Neural crest cell (in vitro differentiated cells): ENCODE measurements around the gene SLC6A13. TPM values are rescaled to one million over a fixed set of nuclear protein-coding genes. Genes with fewer than 3 reads are reported as not detected.
"Not testable (repeated sequence)": the region's sequence is repeated elsewhere in the genome, so short reads cannot be mapped to it uniquely, and the experiment has no call there.

Source experiments
- DNase-seq: peaks from one replicate; pipeline ENCODE4 v3.0.0; 2021; ENCODE audit warnings: low read depth, mixed read lengths, low spot score
- H3K27ac Mint-ChIP-seq: one replicate; pipeline ENCODE4 v1.8.0; 2021; ENCODE audit warnings: mild to moderate bottlenecking, mixed read lengths; ENCODE audit not compliant: unreplicated experiment
- H3K27me3 Mint-ChIP-seq: 2 replicates; pipeline ENCODE4 v1.8.0; 2021; ENCODE audit warnings: low read depth, mild to moderate bottlenecking, mixed read lengths
- H3K36me3 Mint-ChIP-seq: 2 replicates; pipeline ENCODE4 v1.8.0; 2021; ENCODE audit warnings: low read depth, mild to moderate bottlenecking, mixed read lengths
- H3K4me1 Mint-ChIP-seq: 2 replicates; pipeline ENCODE4 v1.8.0; 2021; ENCODE audit warnings: mixed read lengths
- H3K4me3 Mint-ChIP-seq: one replicate; pipeline ENCODE4 v1.8.0; 2021; ENCODE audit warnings: mild to moderate bottlenecking, mixed read lengths
- H3K9me3 Mint-ChIP-seq: 2 replicates; pipeline ENCODE4 v1.8.0; 2021; ENCODE audit warnings: mixed read lengths
- total RNA-seq: library from RNA; stranded (reverse); gene quantifications from 2 replicates; pipeline ENCODE4 v1.2.1, GENCODE V29; 2021
- TF ChIP-seq, protein P1 (sequence below): fragments of 200-600 bp; sonication (generic); conservative IDR thresholded peaks from 2 replicates; pipeline ENCODE4 v1.5.0; 2021; ENCODE audit warnings: antibody characterized with exemption, mild to moderate bottlenecking

The SLC6A13 gene
- total RNA-seq, 1 donor from 2014 or later: 0.30 TPM

DNA sequence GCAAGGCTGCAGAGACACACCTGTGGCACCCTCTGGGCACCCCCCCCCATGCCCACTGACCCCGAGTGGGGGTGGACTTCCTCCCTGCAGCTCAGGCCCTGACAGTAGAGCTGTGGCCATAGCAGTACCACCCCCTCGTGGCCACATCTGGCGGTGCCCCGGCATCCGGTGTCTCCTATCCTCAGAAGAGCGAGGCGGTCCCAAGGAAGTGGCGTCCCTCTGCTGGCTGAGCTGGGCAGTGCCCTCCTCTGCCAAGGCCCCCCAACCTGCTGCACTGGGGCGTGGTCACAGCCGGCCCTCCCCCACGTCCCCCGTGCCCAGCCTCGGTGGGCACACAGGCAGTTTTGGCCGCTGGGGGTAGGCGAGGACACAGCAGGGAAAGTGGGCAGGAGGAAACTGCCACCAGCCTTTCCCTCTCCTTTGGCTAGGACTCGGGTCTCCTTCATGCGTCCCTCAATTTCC is 42.7 kb downstream of the SLC6A13 start:
- DNase-seq: peak; percentile 77
- H3K27me3 Mint-ChIP-seq: peaks cover 3% of the 10 kb centered on the region
- H3K27ac Mint-ChIP-seq: no peak overlapping the region
- TF ChIP-seq, protein P1, sequence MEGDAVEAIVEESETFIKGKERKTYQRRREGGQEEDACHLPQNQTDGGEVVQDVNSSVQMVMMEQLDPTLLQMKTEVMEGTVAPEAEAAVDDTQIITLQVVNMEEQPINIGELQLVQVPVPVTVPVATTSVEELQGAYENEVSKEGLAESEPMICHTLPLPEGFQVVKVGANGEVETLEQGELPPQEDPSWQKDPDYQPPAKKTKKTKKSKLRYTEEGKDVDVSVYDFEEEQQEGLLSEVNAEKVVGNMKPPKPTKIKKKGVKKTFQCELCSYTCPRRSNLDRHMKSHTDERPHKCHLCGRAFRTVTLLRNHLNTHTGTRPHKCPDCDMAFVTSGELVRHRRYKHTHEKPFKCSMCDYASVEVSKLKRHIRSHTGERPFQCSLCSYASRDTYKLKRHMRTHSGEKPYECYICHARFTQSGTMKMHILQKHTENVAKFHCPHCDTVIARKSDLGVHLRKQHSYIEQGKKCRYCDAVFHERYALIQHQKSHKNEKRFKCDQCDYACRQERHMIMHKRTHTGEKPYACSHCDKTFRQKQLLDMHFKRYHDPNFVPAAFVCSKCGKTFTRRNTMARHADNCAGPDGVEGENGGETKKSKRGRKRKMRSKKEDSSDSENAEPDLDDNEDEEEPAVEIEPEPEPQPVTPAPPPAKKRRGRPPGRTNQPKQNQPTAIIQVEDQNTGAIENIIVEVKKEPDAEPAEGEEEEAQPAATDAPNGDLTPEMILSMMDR: peak; percentile 76
- no peaks in the 10 kb centered on the region for H3K9me3 Mint-ChIP-seq
- H3K36me3 Mint-ChIP-seq: no peaks in the 10 kb centered on the region
- no peaks in the 10 kb centered on the region for H3K4me1 Mint-ChIP-seq
- no peak overlapping the region for H3K4me3 Mint-ChIP-seq

DNA sequence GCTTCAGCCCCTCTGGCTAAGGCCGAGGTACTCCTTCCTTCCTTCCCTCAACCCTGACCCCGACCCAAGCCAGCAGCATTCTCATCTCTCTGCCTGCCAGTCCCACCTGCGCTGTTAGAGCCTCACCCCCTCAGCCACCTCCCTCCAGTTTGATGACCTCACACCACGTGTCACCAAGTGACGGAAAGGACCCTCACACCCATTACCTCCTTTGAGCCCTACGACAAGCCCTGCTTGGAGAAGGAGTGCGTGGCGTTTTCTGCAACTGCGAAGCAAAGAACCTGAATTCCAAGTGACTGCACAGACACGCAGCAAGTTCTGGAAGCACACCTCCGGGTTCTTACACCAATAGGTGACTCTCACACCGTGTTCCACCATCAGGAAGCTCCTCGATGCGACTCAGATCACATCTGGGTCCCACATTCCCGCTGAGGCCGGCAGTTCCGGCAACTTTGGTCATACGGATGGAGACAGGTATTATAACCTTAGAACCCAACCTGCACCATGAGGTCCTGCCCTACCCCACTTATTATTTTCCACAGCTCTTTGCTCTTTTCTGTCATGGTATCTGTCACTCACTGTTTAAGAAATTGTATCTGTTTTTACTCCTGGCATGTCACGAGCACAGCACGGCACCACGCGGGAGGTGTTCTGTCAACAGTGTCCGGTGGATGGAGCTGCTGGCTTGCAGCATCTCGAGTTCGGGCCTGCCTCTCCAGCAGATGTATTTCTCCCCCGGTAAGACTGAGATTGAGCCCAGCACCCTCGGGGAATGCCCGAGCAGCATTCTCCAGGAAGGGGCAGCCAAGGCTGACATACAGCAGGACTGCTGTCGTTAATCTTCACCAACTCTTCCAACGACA is 43.7 kb downstream of the SLC6A13 start:
- no peaks in the 10 kb centered on the region for H3K36me3 Mint-ChIP-seq
- H3K27me3 Mint-ChIP-seq: peaks cover 8% of the 10 kb centered on the region
- no peaks in the 10 kb centered on the region for H3K4me1 Mint-ChIP-seq
- no peaks in the 10 kb centered on the region for H3K9me3 Mint-ChIP-seq
- H3K4me3 Mint-ChIP-seq: no peak overlapping the region
- DNase-seq: no peak
- TF ChIP-seq, protein P1: no peak
- H3K27ac Mint-ChIP-seq: no peak overlapping the region

DNA sequence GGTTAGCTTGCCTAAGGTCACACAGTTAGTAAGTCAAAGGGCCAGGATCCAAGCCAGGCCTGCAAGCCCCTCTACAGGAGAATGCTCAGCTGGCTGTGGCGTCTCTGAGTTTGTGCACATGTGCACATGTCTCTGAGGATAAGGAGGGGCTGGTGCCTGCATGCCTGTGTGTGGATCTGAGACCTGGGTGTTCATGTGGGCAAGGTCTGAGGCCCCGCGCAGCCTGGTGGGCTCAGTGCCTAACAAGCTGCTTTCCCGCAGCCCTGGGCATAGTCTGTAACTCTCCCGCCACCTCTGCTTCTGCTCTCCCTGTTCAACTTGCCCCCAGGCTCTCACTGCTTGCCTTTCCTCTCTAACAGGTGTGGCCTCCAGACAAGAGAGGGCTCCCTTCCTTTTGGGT is 44.4 kb downstream of the SLC6A13 start:
- no peak for DNase-seq
- Mint-ChIP-seq H3K36me3 (no peaks in the 10 kb centered on the region), H3K9me3 (no peaks in the 10 kb centered on the region), H3K27me3 (peaks cover 15% of the 10 kb centered on the region), H3K4me1 (peaks cover 6% of the 10 kb centered on the region), H3K4me3 (no peak overlapping the region), H3K27ac (no peak overlapping the region)
- TF ChIP-seq, protein P1: no peak

DNA sequence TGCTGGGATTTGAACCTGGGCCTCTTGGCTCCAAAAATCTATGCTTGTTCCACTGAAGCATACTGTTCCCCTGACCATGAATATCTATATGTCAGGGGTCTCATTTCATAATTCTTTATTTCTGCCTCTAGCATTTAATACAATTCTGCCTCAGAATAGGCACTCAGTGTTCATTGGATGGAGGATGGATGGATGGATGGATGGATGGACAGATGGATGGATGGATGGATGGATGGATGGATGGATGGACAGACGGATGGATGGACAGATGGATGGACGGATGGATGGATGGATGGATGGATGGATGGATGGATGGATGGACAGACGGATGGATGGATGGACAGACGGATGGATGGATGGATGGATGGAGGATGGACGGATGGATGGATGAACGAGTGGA is 45.6 kb downstream of the SLC6A13 start:
- not testable (repeated sequence) for DNase-seq, H3K9me3 Mint-ChIP-seq, H3K36me3 Mint-ChIP-seq, H3K4me3 Mint-ChIP-seq, H3K4me1 Mint-ChIP-seq
- H3K27me3 Mint-ChIP-seq: peaks cover 22% of the 10 kb centered on the region
- H3K27ac Mint-ChIP-seq: peak overlapping the region; percentile 81

DNA sequence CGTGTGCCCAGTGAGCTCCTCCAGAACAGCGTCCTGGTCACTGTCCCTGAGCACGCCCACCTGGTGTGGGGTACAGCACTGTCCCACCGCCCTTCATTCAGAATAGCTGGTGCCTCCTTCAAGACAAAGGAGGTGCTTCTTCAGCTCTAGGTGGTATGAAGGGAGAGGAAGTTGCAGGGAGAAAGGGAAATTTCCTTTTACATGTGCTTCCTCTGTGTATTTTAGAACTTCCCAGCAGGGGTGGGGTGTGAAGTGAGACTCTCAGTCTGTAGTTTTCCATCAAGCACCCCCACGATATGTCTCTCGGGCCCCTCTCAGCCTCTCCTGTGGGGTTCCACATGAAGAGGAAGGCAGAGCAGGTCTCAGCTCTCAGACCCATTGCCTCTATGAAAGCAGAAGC is 47.5 kb downstream of the SLC6A13 start:
- no peak overlapping the region for H3K27ac Mint-ChIP-seq
- DNase-seq: no peak
- no peak overlapping the region for H3K4me3 Mint-ChIP-seq
- TF ChIP-seq, protein P1: no peak
- H3K27me3 Mint-ChIP-seq: peaks cover 35% of the 10 kb centered on the region
- no peaks in the 10 kb centered on the region for H3K36me3 Mint-ChIP-seq
- H3K9me3 Mint-ChIP-seq: no peaks in the 10 kb centered on the region
- H3K4me1 Mint-ChIP-seq: peaks cover 9% of the 10 kb centered on the region
